ENCODE data around the gene GRAP2. TPM values are rescaled to one million over a fixed set of nuclear protein-coding genes. Genes with fewer than 3 reads are reported as not detected.

The GRAP2 gene
- total and polyA plus RNA-seq, 2 donors (not counting 1 experiment from before 2014, with no cell fraction given): 13.5 to 26.4 TPM

DNA sequence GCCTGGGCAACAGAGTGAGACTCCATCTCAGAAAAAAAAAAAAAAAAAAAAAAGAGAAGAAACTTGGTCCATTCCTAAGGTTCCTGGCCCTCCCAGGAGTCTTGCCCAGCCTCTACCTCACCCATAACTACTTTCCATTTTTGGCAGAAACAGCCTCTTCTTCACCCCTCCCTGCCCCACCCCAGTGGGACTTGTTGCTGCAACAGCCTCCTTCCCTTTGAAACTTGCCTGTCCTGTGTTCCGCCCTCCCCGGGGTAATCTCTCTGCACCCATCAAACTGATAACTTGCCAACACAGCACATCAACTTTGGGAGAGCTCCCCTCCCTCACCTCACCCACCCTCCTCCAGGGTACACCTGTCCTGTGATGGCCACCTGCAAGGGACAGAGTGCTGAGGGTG lies 83.9 kb downstream of the GRAP2 start:
- no peak overlapping the region for H2AFZ ChIP-seq (ENCODE audit: insufficient read depth, low read depth, low read length, poor library complexity, severe bottlenecking)
- no peak overlapping the region for H3K4me2 ChIP-seq (replicated peaks; ENCODE audit: low read depth, low read length, poor library complexity, severe bottlenecking)
- H3K27ac Mint-ChIP-seq: no peak overlapping the region
- 100% methylated on average over 2 of the region's 2 CpGs for WGBS (ENCODE audit: insufficient coverage)
- H3K9ac ChIP-seq (ENCODE audit: low read length): no peak overlapping the region
- H3K4me1 Mint-ChIP-seq: no peaks in the 10 kb centered on the region
- no peaks in the 10 kb centered on the region for H3K9me3 ChIP-seq (ENCODE audit: control extremely low read depth in 1 of 3, control insufficient read depth in 2 of 3, insufficient read depth in 1 of 3, low read length in 2 of 3)
- H4K20me1 ChIP-seq (ENCODE audit: control insufficient read depth, insufficient read depth, low read length, poor library complexity, severe bottlenecking): no peaks in the 10 kb centered on the region
- ChIA-PET CTCF (interaction anchor here (1.8 kb wide), 1 partner anchor 40 kb away, joined by 3 read pairs; no protein-coding TSS in a partner anchor), POLR2A (no interaction called here)
- no peak overlapping the region for H3K4me3 ChIP-seq (ENCODE audit: control extremely low read depth in 1 of 5, extremely low read depth in 1 of 5, insufficient read depth in 1 of 5, low read depth in 2 of 5, low read length in 4 of 5)
- H3K79me2 ChIP-seq (ENCODE audit: control insufficient read depth, insufficient read depth, low read length): no peaks in the 10 kb centered on the region
- H3K27ac ChIP-seq (ENCODE audit: low read length in 2 of 2): no peak overlapping the region
- intact Hi-C loops (cut with micrococcal nuclease): no loop called here
- DNase-seq (no peak), ATAC-seq (ENCODE audit: low read depth) (no peak)
- TF ChIP-seq, protein P1, sequence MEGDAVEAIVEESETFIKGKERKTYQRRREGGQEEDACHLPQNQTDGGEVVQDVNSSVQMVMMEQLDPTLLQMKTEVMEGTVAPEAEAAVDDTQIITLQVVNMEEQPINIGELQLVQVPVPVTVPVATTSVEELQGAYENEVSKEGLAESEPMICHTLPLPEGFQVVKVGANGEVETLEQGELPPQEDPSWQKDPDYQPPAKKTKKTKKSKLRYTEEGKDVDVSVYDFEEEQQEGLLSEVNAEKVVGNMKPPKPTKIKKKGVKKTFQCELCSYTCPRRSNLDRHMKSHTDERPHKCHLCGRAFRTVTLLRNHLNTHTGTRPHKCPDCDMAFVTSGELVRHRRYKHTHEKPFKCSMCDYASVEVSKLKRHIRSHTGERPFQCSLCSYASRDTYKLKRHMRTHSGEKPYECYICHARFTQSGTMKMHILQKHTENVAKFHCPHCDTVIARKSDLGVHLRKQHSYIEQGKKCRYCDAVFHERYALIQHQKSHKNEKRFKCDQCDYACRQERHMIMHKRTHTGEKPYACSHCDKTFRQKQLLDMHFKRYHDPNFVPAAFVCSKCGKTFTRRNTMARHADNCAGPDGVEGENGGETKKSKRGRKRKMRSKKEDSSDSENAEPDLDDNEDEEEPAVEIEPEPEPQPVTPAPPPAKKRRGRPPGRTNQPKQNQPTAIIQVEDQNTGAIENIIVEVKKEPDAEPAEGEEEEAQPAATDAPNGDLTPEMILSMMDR (IDR thresholded peaks at IDR 0.05): no peak
- TF ChIP-seq EZH2 (IDR thresholded peaks at IDR 0.05; ENCODE audit: borderline replicate concordance, insufficient read depth, low read depth, low read length, poor library complexity, severe bottlenecking): no peak
- no peaks in the 10 kb centered on the region for H3K9me3 Mint-ChIP-seq (ENCODE audit: insufficient read depth)
- H3K27me3 ChIP-seq (replicated peaks in 1 of 4; ENCODE audit: control extremely low read depth in 1 of 4, control insufficient read depth in 3 of 4, insufficient read depth in 4 of 4, low read length in 3 of 4): peaks cover 0 to 23% (median 0%) of the 10 kb centered on the region in 4 experiments
- peaks cover 54% of the 10 kb centered on the region for H3K27me3 Mint-ChIP-seq
- no peaks in the 10 kb centered on the region for H3K4me1 ChIP-seq (ENCODE audit: control insufficient read depth in 2 of 2, insufficient read depth in 2 of 2, low read length in 2 of 2)
- H3K4me3 Mint-ChIP-seq: no peak overlapping the region
- no peaks in the 10 kb centered on the region for H3K36me3 ChIP-seq (replicated peaks in 1 of 2; ENCODE audit: control extremely low read depth in 1 of 2, control insufficient read depth in 1 of 2, extremely low read depth in 1 of 2, insufficient read depth in 2 of 2, low read length in 1 of 2)

DNA sequence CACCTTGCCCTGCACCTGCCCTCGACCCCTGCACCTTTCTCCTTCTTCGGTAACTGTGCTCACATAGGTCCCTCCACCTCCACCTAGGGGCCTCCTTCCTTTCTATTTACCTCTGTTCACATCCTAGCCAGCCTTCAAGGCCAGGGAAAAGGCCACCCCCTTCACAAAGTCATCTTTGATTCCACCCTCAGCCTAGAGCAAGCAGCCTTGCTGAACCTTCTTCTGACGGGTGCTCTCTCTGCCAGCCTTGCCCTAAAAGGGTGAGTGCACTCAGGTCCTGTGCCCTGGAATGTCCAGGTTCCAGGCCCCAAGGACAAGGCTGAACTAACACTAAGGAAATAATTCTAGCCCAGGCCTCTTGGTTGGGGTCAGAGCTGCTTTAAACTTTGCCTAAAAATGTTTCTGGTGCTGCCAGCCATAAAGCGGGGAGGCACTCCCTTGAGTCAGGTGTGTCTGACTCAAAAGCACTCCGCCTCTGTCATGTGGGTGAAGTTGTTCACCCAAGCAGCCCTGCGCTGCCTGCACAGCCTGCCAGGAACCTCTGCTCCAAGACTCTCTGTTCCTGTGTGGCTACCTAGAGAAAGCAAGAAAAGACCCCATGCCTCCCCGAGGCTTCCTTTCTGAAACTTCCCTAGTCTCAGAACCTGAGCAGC lies 84.6 kb downstream of the GRAP2 start:
- no peaks in the 10 kb centered on the region for H4K20me1 ChIP-seq (ENCODE audit: control insufficient read depth, insufficient read depth, low read length, poor library complexity, severe bottlenecking)
- ChIA-PET POLR2A (no interaction called here), CTCF (interaction anchor here (1.0 to 1.8 kb wide), 2 partner anchors 39 to 451 kb away, joined by 3 read pairs; no protein-coding TSS in a partner anchor)
- H3K27ac ChIP-seq (ENCODE audit: low read length in 2 of 2): no peak overlapping the region
- H3K4me1 ChIP-seq (ENCODE audit: control insufficient read depth in 2 of 2, insufficient read depth in 2 of 2, low read length in 2 of 2): no peaks in the 10 kb centered on the region
- Mint-ChIP-seq H3K27me3 (peaks cover 51% of the 10 kb centered on the region), H3K9me3 (ENCODE audit: insufficient read depth) (no peaks in the 10 kb centered on the region), H3K4me3 (no peak overlapping the region), H3K27ac (no peak overlapping the region), H3K4me1 (no peaks in the 10 kb centered on the region)
- no peaks in the 10 kb centered on the region for H3K79me2 ChIP-seq (ENCODE audit: control insufficient read depth, insufficient read depth, low read length)
- no peak overlapping the region for H2AFZ ChIP-seq (ENCODE audit: insufficient read depth, low read depth, low read length, poor library complexity, severe bottlenecking)
- no peak for DNase-seq
- no peak overlapping the region for H3K4me3 ChIP-seq (ENCODE audit: control extremely low read depth in 1 of 5, extremely low read depth in 1 of 5, insufficient read depth in 1 of 5, low read depth in 2 of 5, low read length in 4 of 5)
- no peak for ATAC-seq (ENCODE audit: low read depth)
- intact Hi-C loops (cut with micrococcal nuclease): no loop called here
- H3K9me3 ChIP-seq (ENCODE audit: control extremely low read depth in 1 of 3, control insufficient read depth in 2 of 3, insufficient read depth in 1 of 3, low read length in 2 of 3): no peaks in the 10 kb centered on the region
- no peak overlapping the region for H3K9ac ChIP-seq (ENCODE audit: low read length)
- H3K4me2 ChIP-seq (replicated peaks; ENCODE audit: low read depth, low read length, poor library complexity, severe bottlenecking): no peak overlapping the region
- WGBS (ENCODE audit: insufficient coverage): 78% methylated on average over 7 of the region's 7 CpGs
- no peaks in the 10 kb centered on the region for H3K36me3 ChIP-seq (replicated peaks in 1 of 2; ENCODE audit: control extremely low read depth in 1 of 2, control insufficient read depth in 1 of 2, extremely low read depth in 1 of 2, insufficient read depth in 2 of 2, low read length in 1 of 2)
- peaks cover 0 to 23% (median 0%) of the 10 kb centered on the region in 4 experiments for H3K27me3 ChIP-seq (replicated peaks in 1 of 4; ENCODE audit: control extremely low read depth in 1 of 4, control insufficient read depth in 3 of 4, insufficient read depth in 4 of 4, low read length in 3 of 4)
- no peak for TF ChIP-seq EZH2 (IDR thresholded peaks at IDR 0.05; ENCODE audit: borderline replicate concordance, insufficient read depth, low read depth, low read length, poor library complexity, severe bottlenecking)
- TF ChIP-seq, protein P1 (IDR thresholded peaks at IDR 0.05): no peak
